Activated CD4-positive, alpha-beta T cell treated with anti-CD3 and anti-CD28 coated beads, Interleukin-2, amount 50 U/mL, for 1 hour (primary cell): ENCODE results near the gene ARFGEF3.

Experiments
- DNase-seq: peaks from one replicate; pipeline ENCODE4 v3.0.0-alpha.2; 2020

The ARFGEF3 gene

GRCh38 chr6:138370631-138371451 is 209.1 kb downstream of the ARFGEF3 start:
- no peak for DNase-seq

GRCh38 chr6:138371452-138371711 is 209.6 kb downstream of the ARFGEF3 start:
- DNase-seq: no peak

GRCh38 chr6:138371720-138372119 is 210.0 kb downstream of the ARFGEF3 start:
- no peak for DNase-seq

GRCh38 chr6:138372711-138373463 is 211.1 kb downstream of the ARFGEF3 start:
- no peak for DNase-seq

- DNase-seq: no peak
Observed at GRCh38 chr6:138374230-138374629, 212.5 kb downstream of the ARFGEF3 start.

GRCh38 chr6:138374815-138375214 is 213.1 kb downstream of the ARFGEF3 start:
- no peak for DNase-seq

- DNase-seq: no peak
Observed at GRCh38 chr6:138377042-138377441, 215.3 kb downstream of the ARFGEF3 start.

- DNase-seq: no peak
Observed at GRCh38 chr6:138377844-138378243, 216.1 kb downstream of the ARFGEF3 start, which contains the start of gene SMIM28. Gene SMIM28 (plus strand): TSS chr6:138377905. CDS start chr6:138378073, 168 bp downstream.

- DNase-seq: no peak
Observed at GRCh38 chr6:138378463-138378862, 216.7 kb downstream of the ARFGEF3 start.

- DNase-seq: no peak
Observed at GRCh38 chr6:138382498-138383265, 220.9 kb downstream of the ARFGEF3 start.

GRCh38 chr6:138383776-138384175 is 222.0 kb downstream of the ARFGEF3 start:
- no peak for DNase-seq

GRCh38 chr6:138386897-138387296 is 225.2 kb downstream of the ARFGEF3 start:
- no peak for DNase-seq

GRCh38 chr6:138387577-138388368 is 226.0 kb downstream of the ARFGEF3 start:
- DNase-seq: no peak

- DNase-seq: no peak
Observed at GRCh38 chr6:138389551-138389950, 227.8 kb downstream of the ARFGEF3 start.
